GM12873 (cell line): ENCODE measurements around the gene RRP1B.

ENCODE experiments used
- TF ChIP-seq, protein P1 (sequence below): IDR thresholded peaks from 2 replicates; pipeline ENCODE4 v1.5.1; 2012; ENCODE audit warnings: low read depth, mild to moderate bottlenecking, moderate library complexity, low read length, control low read depth; ENCODE audit not compliant: insufficient read depth; ENCODE audit errors: missing control alignments

Gene RRP1B

DNA sequence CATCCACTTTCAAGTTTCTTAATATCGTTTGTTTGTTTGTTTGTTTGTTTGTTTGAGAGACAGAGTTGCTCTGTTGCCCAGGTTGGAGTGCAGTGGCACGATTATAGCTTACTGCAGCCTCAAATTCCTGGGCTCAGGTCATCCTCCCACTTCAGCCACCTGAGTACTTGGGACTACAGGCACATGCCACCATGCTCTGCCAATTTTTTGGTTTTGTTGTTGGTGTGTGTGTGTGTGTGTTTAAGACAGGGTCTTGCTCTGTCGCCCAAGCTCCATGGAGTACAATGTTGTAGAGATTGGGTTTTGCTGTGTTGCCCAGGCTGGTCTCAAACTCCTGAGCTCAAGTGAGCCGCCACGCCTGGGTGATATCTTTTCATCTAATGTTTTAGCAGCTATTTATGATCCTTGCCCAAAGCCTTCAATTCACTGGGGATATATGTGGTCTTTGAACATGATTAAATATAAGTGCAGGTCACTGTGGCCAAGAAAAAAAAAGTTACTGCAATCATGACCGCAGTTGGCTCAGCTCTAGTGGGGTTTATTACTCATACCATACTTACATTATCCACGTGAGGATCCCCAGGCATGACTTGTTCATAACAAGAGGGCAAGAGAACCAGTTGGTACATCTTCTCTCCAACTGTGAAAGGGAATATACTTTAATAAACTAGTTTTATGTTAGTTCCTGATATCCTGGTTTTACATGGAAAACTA is 8.0 kb downstream of the RRP1B start:
- TF ChIP-seq, protein P1, sequence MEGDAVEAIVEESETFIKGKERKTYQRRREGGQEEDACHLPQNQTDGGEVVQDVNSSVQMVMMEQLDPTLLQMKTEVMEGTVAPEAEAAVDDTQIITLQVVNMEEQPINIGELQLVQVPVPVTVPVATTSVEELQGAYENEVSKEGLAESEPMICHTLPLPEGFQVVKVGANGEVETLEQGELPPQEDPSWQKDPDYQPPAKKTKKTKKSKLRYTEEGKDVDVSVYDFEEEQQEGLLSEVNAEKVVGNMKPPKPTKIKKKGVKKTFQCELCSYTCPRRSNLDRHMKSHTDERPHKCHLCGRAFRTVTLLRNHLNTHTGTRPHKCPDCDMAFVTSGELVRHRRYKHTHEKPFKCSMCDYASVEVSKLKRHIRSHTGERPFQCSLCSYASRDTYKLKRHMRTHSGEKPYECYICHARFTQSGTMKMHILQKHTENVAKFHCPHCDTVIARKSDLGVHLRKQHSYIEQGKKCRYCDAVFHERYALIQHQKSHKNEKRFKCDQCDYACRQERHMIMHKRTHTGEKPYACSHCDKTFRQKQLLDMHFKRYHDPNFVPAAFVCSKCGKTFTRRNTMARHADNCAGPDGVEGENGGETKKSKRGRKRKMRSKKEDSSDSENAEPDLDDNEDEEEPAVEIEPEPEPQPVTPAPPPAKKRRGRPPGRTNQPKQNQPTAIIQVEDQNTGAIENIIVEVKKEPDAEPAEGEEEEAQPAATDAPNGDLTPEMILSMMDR, result no peak

DNA sequence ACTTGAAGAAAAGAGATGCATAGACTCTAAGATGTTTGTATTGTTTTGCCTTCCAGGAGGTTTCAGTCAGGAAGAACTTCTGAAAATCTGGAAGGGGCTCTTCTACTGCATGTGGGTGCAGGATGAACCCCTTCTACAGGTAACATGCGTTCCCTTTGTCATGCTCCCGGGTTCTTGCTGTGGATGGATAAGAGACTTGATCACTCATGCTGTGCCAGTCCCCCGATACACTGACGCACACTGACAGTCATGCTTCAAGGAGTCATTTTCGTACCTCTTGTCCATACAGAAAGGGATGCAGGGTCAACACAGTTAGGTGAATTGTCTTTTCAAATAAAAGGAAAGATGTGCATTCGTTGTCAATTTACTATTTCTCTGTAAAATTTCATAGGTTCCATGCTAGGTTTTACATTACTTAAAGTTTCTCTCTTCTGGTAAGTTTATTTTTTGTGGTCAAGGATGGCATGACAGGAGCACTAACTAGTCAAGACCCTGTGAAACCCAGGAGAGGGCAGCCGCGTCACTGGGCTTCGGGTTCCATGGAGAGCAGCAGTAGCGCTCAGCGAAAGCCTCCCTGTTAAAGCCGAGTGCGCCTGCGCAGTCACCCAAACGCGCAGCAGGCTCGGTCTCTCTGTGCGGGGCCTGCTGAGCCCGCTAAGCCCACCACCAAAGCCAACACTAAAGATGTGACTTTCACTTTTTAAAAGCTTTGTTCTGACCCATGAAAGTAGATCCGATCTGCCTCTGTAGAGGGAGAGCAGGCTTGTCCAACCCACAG is 10.7 kb downstream of the RRP1B start:
- TF ChIP-seq, protein P1, result no peak

DNA sequence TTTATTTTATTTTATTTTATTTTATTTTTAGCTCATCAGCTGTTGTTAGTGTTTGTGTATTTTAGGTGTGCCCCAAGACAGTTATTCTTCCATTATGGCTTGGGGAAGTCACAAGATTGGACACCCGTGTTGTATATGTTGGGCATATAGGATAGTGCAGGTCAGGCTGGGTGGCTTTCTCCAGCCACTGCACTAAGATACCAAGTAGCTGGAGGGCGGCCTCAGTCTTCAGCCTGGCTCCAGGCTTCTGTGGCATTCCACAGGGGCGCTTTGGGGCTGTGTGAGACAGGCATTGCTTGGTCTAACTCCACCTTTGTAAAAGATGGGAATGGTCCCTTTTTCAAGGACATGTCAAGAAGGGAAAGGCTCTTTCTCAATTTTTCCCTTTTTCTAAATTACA is 16.5 kb downstream of the RRP1B start:
- TF ChIP-seq, protein P1, result no peak

DNA sequence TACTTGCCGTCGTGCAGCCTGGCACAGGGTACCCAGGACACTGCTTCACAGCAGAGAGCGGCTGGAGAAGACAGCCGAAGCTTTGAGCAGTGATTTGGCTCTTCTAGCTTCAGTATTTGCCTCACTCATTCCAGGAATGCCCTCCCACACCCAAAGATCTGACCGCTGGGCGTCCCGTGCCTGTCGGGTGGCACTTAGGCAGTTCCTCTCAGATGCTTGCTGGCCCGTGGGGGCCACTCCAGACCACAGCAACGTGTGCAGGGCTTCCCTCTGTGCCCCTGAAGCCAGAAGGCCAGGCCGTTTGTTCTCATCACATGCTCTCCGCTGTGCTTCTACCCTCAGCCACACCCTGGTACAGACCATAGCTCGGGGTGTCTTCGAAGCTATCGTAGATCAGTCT is 17.0 kb downstream of the RRP1B start:
- TF ChIP-seq, protein P1, result no peak

DNA sequence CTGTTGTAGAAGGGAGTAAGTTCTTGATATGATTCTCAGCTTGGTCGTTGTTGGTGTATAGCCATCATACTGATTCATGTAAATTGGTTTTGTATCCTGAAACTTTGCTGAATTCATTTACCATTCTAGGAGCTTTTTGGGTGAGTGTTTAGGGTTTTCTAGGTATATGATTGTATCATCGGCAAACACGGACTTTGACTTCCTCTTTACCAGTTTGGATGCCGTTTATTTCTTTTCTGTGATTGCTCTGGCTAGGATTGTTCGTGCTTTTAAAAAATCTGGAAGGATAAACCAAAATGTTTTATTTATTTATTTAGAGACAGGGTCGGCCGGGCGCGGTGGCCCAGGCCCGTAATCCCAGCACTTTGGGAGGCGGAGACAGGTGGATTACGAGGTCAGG is 20.6 kb downstream of the RRP1B start:
- TF ChIP-seq, protein P1, result no peak

DNA sequence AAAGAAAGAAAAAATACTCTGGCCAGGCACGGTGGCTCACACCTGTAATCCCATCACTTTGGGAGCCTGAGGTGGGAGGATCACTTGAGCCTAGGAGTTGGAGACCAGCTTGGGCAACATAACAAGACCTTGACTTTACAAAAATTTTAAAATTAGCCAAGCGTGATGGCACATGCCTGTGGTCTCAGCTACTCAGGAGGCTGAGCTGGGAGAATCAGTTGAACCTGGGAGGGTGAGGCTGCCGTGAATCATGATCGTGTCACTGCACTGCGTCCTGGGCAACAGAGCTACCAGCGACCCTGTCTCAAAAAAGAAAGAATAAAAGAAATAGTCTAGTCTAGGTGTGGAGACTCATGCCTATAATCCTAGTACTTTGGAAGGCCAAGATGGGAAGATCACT is 22.3 kb downstream of the RRP1B start:
- TF ChIP-seq, protein P1, result no peak

DNA sequence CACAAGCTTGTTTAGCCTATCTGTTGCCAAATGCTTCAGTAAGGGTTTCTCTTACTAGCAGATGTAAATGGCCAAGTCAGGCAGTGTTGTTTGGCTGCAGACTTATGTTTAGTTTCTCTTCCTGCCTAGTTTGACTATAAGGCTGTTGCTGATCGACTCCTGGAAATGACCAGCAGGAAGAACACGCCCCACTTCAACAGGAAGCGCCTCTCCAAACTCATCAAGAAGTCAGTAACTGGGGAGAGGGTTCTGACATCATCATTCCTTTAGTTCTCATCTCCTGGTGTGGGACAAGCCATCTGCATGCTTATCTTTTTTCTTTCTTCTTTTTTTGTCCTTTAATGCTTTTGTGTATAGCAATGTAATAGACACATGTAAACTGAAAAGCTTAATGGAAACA is 25.1 kb downstream of the RRP1B start:
- TF ChIP-seq, protein P1, result no peak
